Measurements from ENCODE around the gene TPGS1.

DNA sequence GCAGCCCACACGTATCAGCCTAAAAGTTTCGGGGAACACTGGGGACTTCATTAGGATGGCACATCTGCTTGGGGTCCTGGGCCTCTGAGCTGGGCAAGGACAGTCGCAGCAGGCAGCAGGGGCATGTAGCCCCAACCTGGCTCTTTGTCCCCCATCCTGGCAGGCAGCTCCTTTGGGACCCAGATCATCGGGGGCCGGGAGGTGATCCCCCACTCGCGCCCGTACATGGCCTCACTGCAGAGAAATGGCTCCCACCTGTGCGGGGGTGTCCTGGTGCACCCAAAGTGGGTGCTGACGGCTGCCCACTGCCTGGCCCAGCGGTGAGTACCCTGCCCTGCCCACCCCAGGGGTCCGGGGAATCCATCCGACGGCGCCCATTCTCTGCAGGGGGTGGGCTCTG, 39.8 kb downstream of the TPGS1 start:
- TF ChIP-seq, protein P1, sequence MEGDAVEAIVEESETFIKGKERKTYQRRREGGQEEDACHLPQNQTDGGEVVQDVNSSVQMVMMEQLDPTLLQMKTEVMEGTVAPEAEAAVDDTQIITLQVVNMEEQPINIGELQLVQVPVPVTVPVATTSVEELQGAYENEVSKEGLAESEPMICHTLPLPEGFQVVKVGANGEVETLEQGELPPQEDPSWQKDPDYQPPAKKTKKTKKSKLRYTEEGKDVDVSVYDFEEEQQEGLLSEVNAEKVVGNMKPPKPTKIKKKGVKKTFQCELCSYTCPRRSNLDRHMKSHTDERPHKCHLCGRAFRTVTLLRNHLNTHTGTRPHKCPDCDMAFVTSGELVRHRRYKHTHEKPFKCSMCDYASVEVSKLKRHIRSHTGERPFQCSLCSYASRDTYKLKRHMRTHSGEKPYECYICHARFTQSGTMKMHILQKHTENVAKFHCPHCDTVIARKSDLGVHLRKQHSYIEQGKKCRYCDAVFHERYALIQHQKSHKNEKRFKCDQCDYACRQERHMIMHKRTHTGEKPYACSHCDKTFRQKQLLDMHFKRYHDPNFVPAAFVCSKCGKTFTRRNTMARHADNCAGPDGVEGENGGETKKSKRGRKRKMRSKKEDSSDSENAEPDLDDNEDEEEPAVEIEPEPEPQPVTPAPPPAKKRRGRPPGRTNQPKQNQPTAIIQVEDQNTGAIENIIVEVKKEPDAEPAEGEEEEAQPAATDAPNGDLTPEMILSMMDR (IDR thresholded peaks at IDR 0.05) = no peak
- no peak for TF ChIP-seq EZH2 (IDR thresholded peaks at IDR 0.05; ENCODE audit: borderline replicate concordance, insufficient read depth, low read depth, low read length, poor library complexity, severe bottlenecking)
